Esophagus squamous epithelium (tissue), 4 donors: ENCODE results near the gene DIRAS1.

Source experiments
- CTCF ChIP-seq, 6 experiments: fragments of 450-650 bp in 4 of 6; fragments of 200-600 bp in 2 of 6; sonication (generic) in 2 of 6; IDR thresholded peaks; one replicate each; pipeline ENCODE4 v1.5.1; 2016 to 2019; ENCODE audit warnings: antibody characterized with exemption in 6 of 6, mild to moderate bottlenecking in 4 of 6, moderate library complexity in 4 of 6
- POLR2A ChIP-seq, 4 donors: fragments of 450-650 bp; IDR thresholded peaks; one replicate each; pipeline ENCODE4 v1.6.1; 2017; ENCODE audit warnings: antibody characterized with exemption in 4 of 4, mild to moderate bottlenecking in 4 of 4, moderate library complexity in 3 of 4

GRCh38 chr19:2722541-2723344 lies 1.6 kb upstream of the DIRAS1 start:
- TF ChIP-seq CTCF (IDR thresholded peaks at IDR 0.05), result no peak
- no peak for TF ChIP-seq POLR2A (IDR thresholded peaks at IDR 0.05)
